ENCODE measurements around the gene C1orf105. TPM values are rescaled to one million over a fixed set of nuclear protein-coding genes. Genes with fewer than 3 reads are reported as not detected.

C1orf105 gene
- total and polyA plus RNA-seq, 3 donors from 2014 or later = 15.1 to 60.8 (median 15.8) TPM

DNA sequence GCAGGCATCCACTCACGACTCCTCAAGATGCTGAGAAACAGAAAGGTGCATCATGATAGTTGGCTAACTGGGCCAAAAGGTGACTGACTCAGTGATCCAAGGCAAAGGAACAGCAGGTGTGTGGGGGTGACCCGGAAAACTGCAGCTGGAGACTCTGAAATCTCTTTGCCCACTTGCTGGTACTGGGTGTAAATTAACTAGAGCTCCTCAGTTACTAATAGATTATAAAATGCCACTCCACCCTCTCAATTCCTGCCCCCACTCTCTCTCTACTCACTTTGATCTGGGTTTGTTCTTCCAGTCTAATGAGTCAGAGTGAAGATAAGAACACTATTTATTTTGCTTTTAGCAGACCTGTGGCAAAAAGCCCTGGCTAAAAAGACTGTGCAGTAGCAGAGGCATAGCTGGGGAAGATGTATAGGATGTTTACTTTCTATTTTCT lies 30.5 kb downstream of the C1orf105 start:
- H3K36me3 ChIP-seq (ENCODE audit: low read depth, missing control alignments) = no peaks in the 10 kb centered on the region
- 74 to 76% methylated on average over 2 of the region's 2 CpGs for WGBS, 2 donors
- H3K4me3 ChIP-seq = no peak overlapping the region
- TF ChIP-seq POLR2A (IDR thresholded peaks at IDR 0.05) = no peak
- TF ChIP-seq, protein P1, sequence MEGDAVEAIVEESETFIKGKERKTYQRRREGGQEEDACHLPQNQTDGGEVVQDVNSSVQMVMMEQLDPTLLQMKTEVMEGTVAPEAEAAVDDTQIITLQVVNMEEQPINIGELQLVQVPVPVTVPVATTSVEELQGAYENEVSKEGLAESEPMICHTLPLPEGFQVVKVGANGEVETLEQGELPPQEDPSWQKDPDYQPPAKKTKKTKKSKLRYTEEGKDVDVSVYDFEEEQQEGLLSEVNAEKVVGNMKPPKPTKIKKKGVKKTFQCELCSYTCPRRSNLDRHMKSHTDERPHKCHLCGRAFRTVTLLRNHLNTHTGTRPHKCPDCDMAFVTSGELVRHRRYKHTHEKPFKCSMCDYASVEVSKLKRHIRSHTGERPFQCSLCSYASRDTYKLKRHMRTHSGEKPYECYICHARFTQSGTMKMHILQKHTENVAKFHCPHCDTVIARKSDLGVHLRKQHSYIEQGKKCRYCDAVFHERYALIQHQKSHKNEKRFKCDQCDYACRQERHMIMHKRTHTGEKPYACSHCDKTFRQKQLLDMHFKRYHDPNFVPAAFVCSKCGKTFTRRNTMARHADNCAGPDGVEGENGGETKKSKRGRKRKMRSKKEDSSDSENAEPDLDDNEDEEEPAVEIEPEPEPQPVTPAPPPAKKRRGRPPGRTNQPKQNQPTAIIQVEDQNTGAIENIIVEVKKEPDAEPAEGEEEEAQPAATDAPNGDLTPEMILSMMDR (IDR thresholded peaks at IDR 0.05) = no peak
- no peaks in the 10 kb centered on the region for H3K27me3 ChIP-seq
- peaks cover 12% of the 10 kb centered on the region for H3K4me1 ChIP-seq
- intact Hi-C loops (cut with DNase I; ENCODE audit: low total_unique reads) = no loop called here
- H3K27ac ChIP-seq = peak overlapping the region in 1 of 2 donors; percentile 8
- no peak for DNase-seq
- H3K9me3 ChIP-seq = no peaks in the 10 kb centered on the region

DNA sequence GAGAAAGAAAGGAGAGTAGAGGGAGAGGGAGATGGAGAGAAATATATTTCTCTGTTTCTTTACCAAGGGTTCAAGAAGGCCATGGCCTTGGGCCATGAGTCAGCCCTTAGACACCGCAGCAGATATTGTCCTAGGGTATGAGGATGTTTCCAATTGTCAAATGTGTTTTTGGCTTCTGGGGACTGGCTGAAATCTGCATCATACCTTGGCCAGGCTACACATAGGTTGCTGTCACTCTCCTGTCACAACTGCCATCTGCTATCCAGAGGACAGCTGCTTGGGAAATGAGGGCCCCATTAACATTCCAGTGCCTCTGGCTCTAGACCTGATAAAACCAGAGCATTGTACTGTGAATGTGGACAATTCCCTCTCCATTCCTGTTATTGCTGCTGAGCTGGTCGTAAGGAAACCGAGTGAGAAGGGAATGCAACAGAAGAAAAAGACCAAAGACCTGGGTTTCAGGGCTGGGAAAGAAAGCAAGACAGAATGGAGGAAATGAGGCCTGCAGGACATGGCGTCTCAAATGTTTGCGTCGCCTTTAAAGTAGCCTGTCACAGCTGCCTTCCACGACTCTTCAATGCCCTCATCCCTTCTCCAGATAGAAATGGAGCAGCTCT lies 32.2 kb downstream of the C1orf105 start:
- intact Hi-C loops (cut with DNase I; ENCODE audit: low total_unique reads) = no loop called here
- DNase-seq = no peak
- H3K27me3 ChIP-seq = no peaks in the 10 kb centered on the region
- H3K27ac ChIP-seq = no peak overlapping the region
- 83 to 86% methylated on average over 7 of the region's 7 CpGs for WGBS, 2 donors
- peaks cover 12% of the 10 kb centered on the region for H3K4me1 ChIP-seq
- TF ChIP-seq POLR2A (IDR thresholded peaks at IDR 0.05) = no peak
- TF ChIP-seq, protein P1 (IDR thresholded peaks at IDR 0.05) = no peak
- no peaks in the 10 kb centered on the region for H3K9me3 ChIP-seq
- no peaks in the 10 kb centered on the region for H3K36me3 ChIP-seq (ENCODE audit: low read depth, missing control alignments)
- H3K4me3 ChIP-seq = no peak overlapping the region

DNA sequence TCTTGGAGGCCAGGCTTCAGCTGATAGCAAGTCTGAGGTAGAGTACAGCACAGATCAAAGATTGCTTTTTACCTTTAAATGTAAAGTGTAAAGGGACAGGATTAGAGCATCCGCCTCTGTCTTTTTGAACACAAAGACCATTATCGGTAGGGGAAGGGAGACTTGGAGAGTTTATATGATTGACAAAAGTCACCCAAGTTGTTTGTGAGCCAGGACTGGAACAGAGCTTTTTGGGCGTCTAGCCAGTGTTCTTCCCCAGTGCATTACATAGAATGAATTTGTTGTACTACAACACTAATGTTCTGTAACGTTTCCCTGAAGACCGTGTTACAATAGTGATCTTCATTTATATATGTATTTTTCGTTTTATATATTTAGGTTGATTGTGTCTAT lies 32.7 kb downstream of the C1orf105 start:
- intact Hi-C loops (cut with DNase I; ENCODE audit: low total_unique reads) = no loop called here
- Histone ChIP-seq H3K9me3 (no peaks in the 10 kb centered on the region), H3K27me3 (no peaks in the 10 kb centered on the region), H3K27ac (no peak overlapping the region), H3K36me3 (ENCODE audit: low read depth, missing control alignments) (no peaks in the 10 kb centered on the region), H3K4me1 (peaks cover 12% of the 10 kb centered on the region), H3K4me3 (no peak overlapping the region)
- 91 to 92% methylated on average over 6 of the region's 6 CpGs for WGBS, 2 donors
- DNase-seq = no peak
- TF ChIP-seq POLR2A (IDR thresholded peaks at IDR 0.05) = no peak
- TF ChIP-seq, protein P1 (IDR thresholded peaks at IDR 0.05) = no peak

DNA sequence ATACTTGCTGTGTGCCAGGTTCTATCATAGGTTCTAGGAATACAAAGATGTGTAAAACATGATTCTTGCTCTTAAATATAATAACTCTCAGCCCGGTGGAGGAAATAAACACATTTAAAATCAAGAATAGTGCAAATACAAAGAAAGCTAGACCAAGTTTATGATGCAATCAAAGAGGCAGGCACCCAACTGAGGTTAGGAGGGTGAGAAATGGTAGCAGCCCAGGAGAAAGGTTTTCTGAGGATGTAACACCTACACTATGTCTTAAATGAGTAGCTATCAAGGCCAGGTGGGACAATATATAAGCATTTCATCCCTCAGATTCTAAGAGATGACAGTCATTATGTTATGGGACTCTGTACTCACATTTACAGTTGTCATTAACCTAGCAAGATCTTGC lies 33.1 kb downstream of the C1orf105 start:
- 96 to 100% methylated on average over 1 of the region's 1 CpG for WGBS, 2 donors
- no peak for DNase-seq
- no peaks in the 10 kb centered on the region for H3K36me3 ChIP-seq (ENCODE audit: low read depth, missing control alignments)
- TF ChIP-seq, protein P1 (IDR thresholded peaks at IDR 0.05) = no peak
- no peak for TF ChIP-seq POLR2A (IDR thresholded peaks at IDR 0.05)
- H3K4me1 ChIP-seq = peaks cover 12% of the 10 kb centered on the region
- no peak overlapping the region for H3K27ac ChIP-seq
- no peaks in the 10 kb centered on the region for H3K27me3 ChIP-seq
- no peaks in the 10 kb centered on the region for H3K9me3 ChIP-seq
- intact Hi-C loops (cut with DNase I; ENCODE audit: low total_unique reads) = no loop called here
- no peak overlapping the region for H3K4me3 ChIP-seq

DNA sequence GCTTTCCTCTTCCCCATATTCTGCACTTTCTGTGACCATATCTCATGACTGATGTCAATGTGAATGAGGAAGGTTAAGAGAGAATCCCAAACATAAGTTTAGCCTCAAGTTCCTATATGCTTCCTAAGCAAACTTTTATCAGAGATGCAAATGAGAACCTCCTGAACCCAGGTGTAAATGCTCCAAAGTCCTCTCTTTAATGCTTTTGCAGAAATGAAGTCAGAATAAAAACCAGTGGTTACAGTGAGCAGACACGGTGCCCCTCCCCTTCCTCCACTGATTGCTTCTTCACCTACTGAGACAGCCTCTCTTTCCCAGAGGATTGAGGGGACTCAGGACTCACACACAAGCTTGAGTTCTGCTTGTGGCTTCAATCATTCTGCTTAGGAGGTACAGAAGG lies 35.0 kb downstream of the C1orf105 start:
- no peak for TF ChIP-seq POLR2A (IDR thresholded peaks at IDR 0.05)
- TF ChIP-seq, protein P1 (IDR thresholded peaks at IDR 0.05) = no peak
- intact Hi-C loops (cut with DNase I; ENCODE audit: low total_unique reads) = no loop called here
- WGBS, 2 donors = 76 to 91% methylated on average over 1 of the region's 1 CpG
- no peaks in the 10 kb centered on the region for H3K9me3 ChIP-seq
- DNase-seq = no peak
- no peak overlapping the region for H3K4me3 ChIP-seq
- no peaks in the 10 kb centered on the region for H3K36me3 ChIP-seq (ENCODE audit: low read depth, missing control alignments)
- H3K27me3 ChIP-seq = no peaks in the 10 kb centered on the region
- no peak overlapping the region for H3K27ac ChIP-seq
- H3K4me1 ChIP-seq = peaks cover 8% of the 10 kb centered on the region

Data from testis (tissue), 3 donors.